Lower lobe of right lung (tissue), 2 donors: ENCODE measurements around the gene SRRM3. TPM values are rescaled to one million over a fixed set of nuclear protein-coding genes. Genes with fewer than 3 reads are reported as not detected.
A peak's percentile ranks its signal among the peaks of the same experiment; 100 is the strongest.
"Not testable (repeated sequence)": the region's sequence is repeated elsewhere in the genome, so short reads cannot be mapped to it uniquely, and the experiment has no call there.

ENCODE experiments used
- ATAC-seq, 2 donors: fragments of 200-7000 bp; cut with Tn5 transposase; one replicate each; pipeline ENCODE4 v1.9.1; 2020 to 2022; ENCODE audit warnings: mild to moderate bottlenecking in 2 of 2, moderate library complexity in 2 of 2
- DNase-seq: peaks from one replicate; pipeline ENCODE4 v3.0.0-alpha.2; 2020
- H3K27ac ChIP-seq: fragments of 200-600 bp; one replicate; pipeline ENCODE4 v1.8.0; 2022
- H3K27me3 ChIP-seq: fragments of 200-600 bp; one replicate; pipeline ENCODE4 v1.8.0; 2022; ENCODE audit warnings: low read depth
- H3K36me3 ChIP-seq: fragments of 200-600 bp; one replicate; pipeline ENCODE4 v1.8.0; 2022; ENCODE audit warnings: mild to moderate bottlenecking
- H3K4me1 ChIP-seq: fragments of 200-600 bp; one replicate; pipeline ENCODE4 v1.8.0; 2022
- H3K4me3 ChIP-seq: fragments of 200-600 bp; one replicate; pipeline ENCODE4 v1.8.0; 2022; ENCODE audit warnings: mild to moderate bottlenecking
- H3K9me3 ChIP-seq: fragments of 200-600 bp; one replicate; pipeline ENCODE4 v1.8.0; 2022
- intact Hi-C: fragments of 100-400 bp; cut with DNase I; formaldehyde crosslinking; loops from one replicate; pipeline ENCODE4 v1.11.0; 2022
- total RNA-seq: library from RNA; stranded (reverse); fragmentation: NEBNext Ultra II Directional; extraction: Animal tissue kit (Norgen Biotek cat#: 25700); gene quantifications from one replicate; pipeline ENCODE4 v1.2.1, GENCODE V29; 2021
- TF ChIP-seq, protein P1 (sequence below): fragments of 200-600 bp; IDR thresholded peaks from one replicate; pipeline ENCODE4 v1.8.0; 2022; ENCODE audit warnings: antibody characterized with exemption, mild to moderate bottlenecking
- donor health status: DM: no; HTN: yes; CAD: no; lungs with severe emphysema.

SRRM3 gene
- total RNA-seq, 1 donor from 2014 or later = 0.86 TPM

- Histone ChIP-seq H3K4me1 (no peaks in the 10 kb centered on the region), H3K4me3 (no peak overlapping the region), H3K27me3 (no peaks in the 10 kb centered on the region), H3K9me3 (no peaks in the 10 kb centered on the region), H3K27ac (no peak overlapping the region), H3K36me3 (no peaks in the 10 kb centered on the region)
- intact Hi-C loops = no loop called here
- DNase-seq (no peak), ATAC-seq (no peak)
- TF ChIP-seq, protein P1, sequence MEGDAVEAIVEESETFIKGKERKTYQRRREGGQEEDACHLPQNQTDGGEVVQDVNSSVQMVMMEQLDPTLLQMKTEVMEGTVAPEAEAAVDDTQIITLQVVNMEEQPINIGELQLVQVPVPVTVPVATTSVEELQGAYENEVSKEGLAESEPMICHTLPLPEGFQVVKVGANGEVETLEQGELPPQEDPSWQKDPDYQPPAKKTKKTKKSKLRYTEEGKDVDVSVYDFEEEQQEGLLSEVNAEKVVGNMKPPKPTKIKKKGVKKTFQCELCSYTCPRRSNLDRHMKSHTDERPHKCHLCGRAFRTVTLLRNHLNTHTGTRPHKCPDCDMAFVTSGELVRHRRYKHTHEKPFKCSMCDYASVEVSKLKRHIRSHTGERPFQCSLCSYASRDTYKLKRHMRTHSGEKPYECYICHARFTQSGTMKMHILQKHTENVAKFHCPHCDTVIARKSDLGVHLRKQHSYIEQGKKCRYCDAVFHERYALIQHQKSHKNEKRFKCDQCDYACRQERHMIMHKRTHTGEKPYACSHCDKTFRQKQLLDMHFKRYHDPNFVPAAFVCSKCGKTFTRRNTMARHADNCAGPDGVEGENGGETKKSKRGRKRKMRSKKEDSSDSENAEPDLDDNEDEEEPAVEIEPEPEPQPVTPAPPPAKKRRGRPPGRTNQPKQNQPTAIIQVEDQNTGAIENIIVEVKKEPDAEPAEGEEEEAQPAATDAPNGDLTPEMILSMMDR = no peak
Observed at GRCh38 chr7:76165106-76165972, 36.4 kb upstream of the SRRM3 start.

DNA sequence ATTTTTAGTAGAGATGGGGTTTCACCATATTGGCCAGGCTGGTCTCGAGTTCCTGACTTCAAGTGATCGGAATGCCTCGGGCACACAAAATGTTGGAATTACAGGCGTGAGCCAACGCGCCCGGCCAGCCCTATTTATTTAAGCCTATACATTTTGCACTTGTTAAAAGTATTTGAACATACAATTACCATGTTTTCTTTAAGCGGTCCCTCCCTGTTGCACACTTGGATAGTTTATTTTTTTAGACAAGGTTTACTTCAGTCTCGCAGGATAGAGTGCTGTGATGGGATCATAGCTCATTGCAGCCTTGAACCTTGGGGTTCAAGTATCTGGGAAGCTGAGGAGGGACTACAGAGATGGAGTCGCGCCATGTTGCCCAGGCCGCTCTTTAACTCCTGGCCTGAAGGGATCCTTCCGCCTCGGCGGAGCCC lies 35.7 kb upstream of the SRRM3 start:
- intact Hi-C loops = no loop called here
- H3K27me3 ChIP-seq = no peaks in the 10 kb centered on the region
- H3K36me3 ChIP-seq = no peaks in the 10 kb centered on the region
- H3K4me1 ChIP-seq = no peaks in the 10 kb centered on the region
- DNase-seq (no peak), ATAC-seq (peak in 1 of 2 donors; percentile 19)
- H3K4me3 ChIP-seq = peak overlapping the region; percentile 73
- TF ChIP-seq, protein P1 = no peak
- peak overlapping the region; percentile 90 for H3K27ac ChIP-seq
- no peaks in the 10 kb centered on the region for H3K9me3 ChIP-seq

DNA sequence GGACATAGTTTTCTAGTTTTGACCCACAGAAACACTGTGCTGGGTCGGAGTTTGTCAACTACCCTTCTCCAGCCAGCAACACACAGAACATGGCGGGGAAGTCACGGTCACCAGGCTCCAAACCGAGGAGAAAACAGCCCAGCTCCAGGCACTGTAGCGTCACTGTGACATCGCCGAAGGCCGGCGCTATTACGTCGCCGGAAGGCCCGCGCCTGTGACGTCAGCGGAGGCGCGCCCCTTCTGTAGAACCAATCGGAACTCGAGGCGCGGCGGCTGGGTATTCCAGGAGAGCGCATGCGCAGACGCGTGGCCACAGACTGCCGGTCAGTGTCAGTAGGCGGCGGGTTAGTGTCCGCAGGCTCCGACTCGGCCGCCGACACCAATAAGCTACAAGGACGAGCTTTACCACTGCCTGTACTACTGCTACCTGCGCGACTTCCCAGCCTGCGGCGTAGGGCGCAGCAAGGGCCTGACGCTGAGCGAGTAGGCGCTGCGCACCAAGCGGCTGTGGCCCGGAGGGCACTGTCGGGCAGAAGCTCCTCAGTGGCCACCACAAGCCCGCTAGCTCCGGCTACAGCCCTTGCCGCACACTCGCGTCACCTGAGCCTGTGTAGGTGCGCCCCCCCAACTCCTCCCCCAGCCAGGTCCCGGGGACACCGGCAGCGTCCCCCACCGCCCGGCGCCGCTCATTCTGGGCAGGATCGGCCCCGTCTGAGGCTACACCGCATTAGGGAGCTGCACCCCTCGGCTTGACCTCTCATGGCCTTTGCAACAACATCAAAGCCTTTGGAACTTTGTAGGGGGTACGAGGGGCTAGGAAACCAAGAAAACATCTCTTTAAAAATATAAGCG lies 35.1 kb upstream of the SRRM3 start:
- H3K27me3 ChIP-seq = no peaks in the 10 kb centered on the region
- H3K36me3 ChIP-seq = no peaks in the 10 kb centered on the region
- no peaks in the 10 kb centered on the region for H3K4me1 ChIP-seq
- ATAC-seq (peak; percentile 95 to 99), DNase-seq (peak; percentile 99)
- peak overlapping the region; percentile 73 for H3K4me3 ChIP-seq
- no peaks in the 10 kb centered on the region for H3K9me3 ChIP-seq
- intact Hi-C loops = no loop called here
- TF ChIP-seq, protein P1 = peak; percentile 33
- peak overlapping the region; percentile 90 for H3K27ac ChIP-seq

GRCh38 chr7:76173566-76174205 lies 28.0 kb upstream of the SRRM3 start:
- Histone ChIP-seq H3K36me3 (no peaks in the 10 kb centered on the region), H3K9me3 (no peaks in the 10 kb centered on the region), H3K27ac (no peak overlapping the region), H3K4me3 (no peak overlapping the region), H3K4me1 (peaks cover 4% of the 10 kb centered on the region), H3K27me3 (no peaks in the 10 kb centered on the region)
- TF ChIP-seq, protein P1 = no peak
- DNase-seq (no peak), ATAC-seq (no peak)
- intact Hi-C loops = no loop called here

- intact Hi-C loops, H3K9me3 ChIP-seq, H3K36me3 ChIP-seq, H3K4me3 ChIP-seq, DNase-seq, H3K27ac ChIP-seq, H3K4me1 ChIP-seq, H3K27me3 ChIP-seq, ATAC-seq: not testable (repeated sequence)
Observed at GRCh38 chr7:76176951-76177350, 24.7 kb upstream of the SRRM3 start.
